ENCODE results near the gene UVRAG.
"Not testable (repeated sequence)": the region's sequence is repeated elsewhere in the genome, so short reads cannot be mapped to it uniquely, and the experiment has no call there.

DNA sequence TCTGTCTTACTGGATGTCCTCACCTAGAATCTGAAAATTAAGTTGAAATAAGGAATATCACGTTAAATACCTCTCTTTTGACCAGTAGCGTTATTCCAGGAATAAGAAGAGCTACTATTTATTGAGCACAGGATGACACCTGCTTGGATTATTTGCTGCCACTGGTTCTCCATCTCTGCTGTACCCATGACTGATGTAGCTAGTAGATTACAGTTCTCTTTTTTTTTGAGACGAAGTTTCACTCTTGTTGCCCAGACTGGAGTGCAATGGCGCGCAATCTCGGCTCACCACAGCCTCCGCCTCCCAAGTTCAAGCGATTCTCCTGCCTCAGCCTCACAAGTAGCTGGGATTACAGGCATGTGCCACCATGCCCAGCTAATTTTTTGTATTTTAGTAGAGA lies 65.3 kb downstream of the UVRAG start:
- TF ChIP-seq, protein P1, sequence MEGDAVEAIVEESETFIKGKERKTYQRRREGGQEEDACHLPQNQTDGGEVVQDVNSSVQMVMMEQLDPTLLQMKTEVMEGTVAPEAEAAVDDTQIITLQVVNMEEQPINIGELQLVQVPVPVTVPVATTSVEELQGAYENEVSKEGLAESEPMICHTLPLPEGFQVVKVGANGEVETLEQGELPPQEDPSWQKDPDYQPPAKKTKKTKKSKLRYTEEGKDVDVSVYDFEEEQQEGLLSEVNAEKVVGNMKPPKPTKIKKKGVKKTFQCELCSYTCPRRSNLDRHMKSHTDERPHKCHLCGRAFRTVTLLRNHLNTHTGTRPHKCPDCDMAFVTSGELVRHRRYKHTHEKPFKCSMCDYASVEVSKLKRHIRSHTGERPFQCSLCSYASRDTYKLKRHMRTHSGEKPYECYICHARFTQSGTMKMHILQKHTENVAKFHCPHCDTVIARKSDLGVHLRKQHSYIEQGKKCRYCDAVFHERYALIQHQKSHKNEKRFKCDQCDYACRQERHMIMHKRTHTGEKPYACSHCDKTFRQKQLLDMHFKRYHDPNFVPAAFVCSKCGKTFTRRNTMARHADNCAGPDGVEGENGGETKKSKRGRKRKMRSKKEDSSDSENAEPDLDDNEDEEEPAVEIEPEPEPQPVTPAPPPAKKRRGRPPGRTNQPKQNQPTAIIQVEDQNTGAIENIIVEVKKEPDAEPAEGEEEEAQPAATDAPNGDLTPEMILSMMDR (IDR thresholded peaks at IDR 0.05; ENCODE audit: low read length), result not testable (repeated sequence)
- TF ChIP-seq EZH2 (IDR thresholded peaks at IDR 0.05; ENCODE audit: borderline replicate concordance, low read length), result not testable (repeated sequence)

Measured in OCI-LY1 (cell line).